ENCODE data around the gene AFF2.

DNA sequence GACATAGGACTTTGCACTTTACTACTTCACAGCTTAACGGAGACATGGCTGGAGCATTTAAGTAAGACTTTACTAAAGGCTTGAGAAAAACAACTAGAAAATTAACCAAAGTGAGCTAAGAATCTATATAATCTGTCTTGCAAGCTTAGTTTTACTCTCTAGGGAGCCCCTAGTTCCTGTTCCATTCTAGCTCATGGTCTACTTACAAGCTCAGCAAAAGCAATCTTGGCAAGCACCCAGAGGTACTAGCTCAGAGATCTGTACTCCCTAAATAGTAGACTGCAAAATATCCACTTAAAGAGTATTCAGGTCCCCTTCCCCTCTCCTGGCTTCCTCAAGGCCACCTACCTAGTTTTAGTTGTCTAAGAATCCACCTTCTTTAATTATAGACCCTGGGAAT, 535.7 kb downstream of the AFF2 start:
- TF ChIP-seq CTCF (IDR thresholded peaks at IDR 0.05) (no peak), POLR2A (IDR thresholded peaks at IDR 0.05) (no peak)
